CD4-positive, CD25-positive, alpha-beta regulatory T cell (primary cell): ENCODE measurements around the gene ASPHD2. TPM values are rescaled to one million over a fixed set of nuclear protein-coding genes. Genes with fewer than 3 reads are reported as not detected.

ENCODE experiments used
- ATAC-seq, 2 donors: fragments of 150-1000 bp; cut with Tn5 transposase; one replicate each; pipeline ENCODE4 v1.10.0; 2021; ENCODE audit warnings: low read depth in 2 of 2, moderate number of reproducible peaks in 2 of 2, moderate library complexity in 1 of 2
- DNase-seq, 3 donors: peaks; one replicate each; pipeline versions ENCODE4 v3.0.0 to v3.0.0-alpha.2; 2012 to 2022; ENCODE audit warnings: mixed read lengths in 1 of 3
- H3K27ac ChIP-seq: one replicate; pipeline ENCODE4 v1.7.0; 2013; ENCODE audit warnings: mild to moderate bottlenecking, low read length; ENCODE audit not compliant: insufficient read depth, poor library complexity, severe bottlenecking
- H3K27me3 ChIP-seq: one replicate; pipeline ENCODE4 v1.7.0; 2013; ENCODE audit warnings: low read length; ENCODE audit not compliant: control insufficient read depth, insufficient read depth
- H3K36me3 ChIP-seq: one replicate; pipeline ENCODE4 v1.7.0; 2013; ENCODE audit warnings: mild to moderate bottlenecking, low read length, moderate library complexity; ENCODE audit not compliant: control insufficient read depth, insufficient read depth
- H3K4me1 ChIP-seq: 2 replicates; pipeline ENCODE4 v1.7.0; 2013; ENCODE audit warnings: mild to moderate bottlenecking, low read length; ENCODE audit not compliant: insufficient read depth, control insufficient read depth, poor library complexity, severe bottlenecking
- H3K4me3 ChIP-seq: one replicate; pipeline ENCODE4 v1.7.0; 2013; ENCODE audit warnings: low read depth, mild to moderate bottlenecking, low read length, moderate library complexity
- H3K9me3 ChIP-seq, 2 experiments: 1 replicate in 1 of 2; 2 replicates in 1 of 2; pipeline ENCODE4 v1.7.0; 2013; ENCODE audit warnings: low read length in 2 of 2, mild to moderate bottlenecking in 1 of 2, moderate library complexity in 1 of 2; ENCODE audit not compliant: control insufficient read depth in 2 of 2
- H3K27ac Mint-ChIP-seq, 3 donors: one replicate each; pipeline ENCODE4 v1.8.0; 2020 to 2022; ENCODE audit warnings: mild to moderate bottlenecking in 3 of 3, mixed read lengths in 3 of 3, moderate library complexity in 2 of 3
- H3K27me3 Mint-ChIP-seq: one replicate; pipeline ENCODE4 v1.8.0; 2022; ENCODE audit warnings: mild to moderate bottlenecking, mixed read lengths
- H3K36me3 Mint-ChIP-seq: one replicate; pipeline ENCODE4 v1.8.0; 2020; ENCODE audit warnings: mixed read lengths
- H3K4me1 Mint-ChIP-seq, 4 donors: one replicate each; pipeline ENCODE4 v1.8.0; 2020 to 2022; ENCODE audit warnings: mixed read lengths in 4 of 4, mild to moderate bottlenecking in 1 of 4
- H3K4me3 Mint-ChIP-seq, 4 donors: one replicate each; pipeline ENCODE4 v1.8.0; 2020 to 2022; ENCODE audit warnings: mild to moderate bottlenecking in 4 of 4, mixed read lengths in 4 of 4, moderate library complexity in 3 of 4
- H3K9me3 Mint-ChIP-seq, 7 donors: one replicate each; pipeline ENCODE4 v1.8.0; 2020 to 2022; ENCODE audit warnings: mixed read lengths in 7 of 7, mild to moderate bottlenecking in 3 of 7, moderate library complexity in 2 of 7
- polyA plus RNA-seq, 4 donors: library from polyadenylated mRNA; unstranded; fragments of 300-500 nt; fragmentation: Illumina TruSeq; gene quantifications; one replicate each; pipeline ENCODE4 v1.2.3, GENCODE V29; 2021
- total RNA-seq: library from RNA; stranded (reverse); gene quantifications from one replicate; pipeline ENCODE4 v1.2.3, GENCODE V29; 2022

Gene ASPHD2
- total and polyA plus RNA-seq, 5 donors from 2014 or later: 3.1 to 8.5 (median 4.3) TPM

DNA sequence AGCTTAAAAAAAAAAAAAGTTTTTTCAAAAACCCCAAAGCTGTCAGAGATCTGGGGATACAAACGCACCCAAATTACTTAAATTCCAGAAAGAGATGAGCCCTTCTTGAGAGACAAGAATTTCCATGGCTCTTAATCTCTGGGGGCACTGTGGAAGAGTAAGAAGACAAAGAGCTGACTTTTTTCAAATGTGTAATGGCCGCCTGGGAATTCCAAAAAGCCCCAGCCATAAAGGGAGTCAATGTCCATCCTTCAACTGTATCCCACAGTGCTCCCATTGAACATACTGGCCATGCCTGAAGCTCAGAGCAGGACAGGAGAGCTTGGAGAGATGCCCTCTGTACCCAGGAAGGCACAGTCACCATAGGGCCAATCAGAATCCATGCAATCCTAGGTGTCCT is 37.4 kb upstream of the ASPHD2 start:
- no peaks in the 10 kb centered on the region for H3K4me1 Mint-ChIP-seq
- H3K27ac ChIP-seq: no peak overlapping the region
- no peak overlapping the region for H3K4me3 Mint-ChIP-seq

GRCh38 chr22:26393929-26394328 is 35.1 kb upstream of the ASPHD2 start:
- Mint-ChIP-seq H3K36me3 (no peaks in the 10 kb centered on the region), H3K4me3 (no peak overlapping the region), H3K4me1 (no peaks in the 10 kb centered on the region), H3K27ac (peak overlapping the region in 1 of 3 donors; percentile 28), H3K9me3 (no peaks in the 10 kb centered on the region), H3K27me3 (peaks cover 24% of the 10 kb centered on the region)
- no peak for ATAC-seq
- no peaks in the 10 kb centered on the region for H3K36me3 ChIP-seq
- no peak overlapping the region for H3K4me3 ChIP-seq
- H3K9me3 ChIP-seq: no peaks in the 10 kb centered on the region
- no peaks in the 10 kb centered on the region for H3K4me1 ChIP-seq
- no peak overlapping the region for H3K27ac ChIP-seq
- DNase-seq: no peak
- peaks cover 3% of the 10 kb centered on the region for H3K27me3 ChIP-seq

More for the DNA sequence above, 37.4 kb upstream of the ASPHD2 start:
- no peaks in the 10 kb centered on the region for H3K36me3 ChIP-seq
- peaks cover 0 to 3% (median 0%) of the 10 kb centered on the region in 7 donors for H3K9me3 Mint-ChIP-seq
- peaks cover 10% of the 10 kb centered on the region for H3K27me3 ChIP-seq
- no peaks in the 10 kb centered on the region for H3K9me3 ChIP-seq
- no peak overlapping the region for H3K4me3 ChIP-seq
- DNase-seq (no peak), ATAC-seq (no peak)
- H3K36me3 Mint-ChIP-seq: no peaks in the 10 kb centered on the region
- no peak overlapping the region for H3K27ac Mint-ChIP-seq
- H3K4me1 ChIP-seq: no peaks in the 10 kb centered on the region
- peaks cover 31% of the 10 kb centered on the region for H3K27me3 Mint-ChIP-seq

DNA sequence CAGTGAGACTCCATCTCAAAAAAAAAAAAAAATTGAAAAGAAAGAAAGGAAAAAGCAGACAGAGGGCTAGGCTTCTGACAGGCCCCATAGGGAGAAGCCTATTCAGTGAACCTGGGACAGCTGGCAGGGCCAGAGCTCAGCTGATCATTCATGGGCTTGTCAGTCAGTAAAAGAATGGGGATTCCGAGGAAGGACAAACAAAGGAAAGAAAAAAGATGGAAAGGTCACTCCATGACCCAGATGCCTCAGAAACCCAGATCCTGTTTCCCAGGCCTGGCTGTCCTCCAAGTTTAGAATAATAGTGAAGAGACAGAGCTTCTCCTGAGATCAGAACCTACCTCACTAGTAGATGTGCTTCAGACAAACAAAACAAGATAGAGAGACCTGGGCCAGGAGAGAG is 34.3 kb upstream of the ASPHD2 start:
- peaks cover 25% of the 10 kb centered on the region for H3K27me3 Mint-ChIP-seq
- ATAC-seq: no peak

DNA sequence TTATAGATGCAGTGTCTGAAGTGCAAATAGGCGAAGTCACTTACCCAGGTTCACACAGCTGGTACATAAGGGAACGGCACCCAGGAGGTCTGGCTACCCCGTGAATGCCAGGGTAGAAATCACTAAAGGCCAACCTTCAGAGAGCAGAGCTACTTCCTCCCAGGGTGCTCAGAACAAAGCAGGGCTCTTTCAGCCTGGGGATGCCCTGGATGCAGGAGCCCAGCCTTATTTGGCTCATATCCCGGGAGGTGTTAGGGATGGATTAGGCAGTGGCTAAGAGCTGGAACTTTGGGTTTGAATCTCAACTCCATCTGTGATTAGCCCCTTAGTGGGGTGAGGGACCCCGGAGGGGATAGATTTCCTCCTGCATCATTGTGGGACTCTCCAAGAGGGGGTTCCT is 33.1 kb upstream of the ASPHD2 start:
- Mint-ChIP-seq H3K27me3 (peaks cover 20% of the 10 kb centered on the region), H3K4me1 (no peaks in the 10 kb centered on the region), H3K27ac (no peak overlapping the region), H3K4me3 (no peak overlapping the region), H3K36me3 (no peaks in the 10 kb centered on the region), H3K9me3 (no peaks in the 10 kb centered on the region)
- Histone ChIP-seq H3K27me3 (peaks cover 2% of the 10 kb centered on the region), H3K4me3 (no peak overlapping the region), H3K9me3 (no peaks in the 10 kb centered on the region), H3K36me3 (no peaks in the 10 kb centered on the region), H3K27ac (no peak overlapping the region), H3K4me1 (no peaks in the 10 kb centered on the region)
- ATAC-seq (no peak), DNase-seq (no peak)

More for the DNA sequence above, 34.3 kb upstream of the ASPHD2 start:
- Histone ChIP-seq H3K27ac (no peak overlapping the region), H3K4me1 (no peaks in the 10 kb centered on the region), H3K27me3 (peaks cover 3% of the 10 kb centered on the region), H3K9me3 (no peaks in the 10 kb centered on the region), H3K36me3 (no peaks in the 10 kb centered on the region), H3K4me3 (no peak overlapping the region)
- Mint-ChIP-seq H3K36me3 (no peaks in the 10 kb centered on the region), H3K27ac (no peak overlapping the region), H3K4me1 (no peaks in the 10 kb centered on the region), H3K4me3 (no peak overlapping the region), H3K9me3 (no peaks in the 10 kb centered on the region)
- DNase-seq: no peak

DNA sequence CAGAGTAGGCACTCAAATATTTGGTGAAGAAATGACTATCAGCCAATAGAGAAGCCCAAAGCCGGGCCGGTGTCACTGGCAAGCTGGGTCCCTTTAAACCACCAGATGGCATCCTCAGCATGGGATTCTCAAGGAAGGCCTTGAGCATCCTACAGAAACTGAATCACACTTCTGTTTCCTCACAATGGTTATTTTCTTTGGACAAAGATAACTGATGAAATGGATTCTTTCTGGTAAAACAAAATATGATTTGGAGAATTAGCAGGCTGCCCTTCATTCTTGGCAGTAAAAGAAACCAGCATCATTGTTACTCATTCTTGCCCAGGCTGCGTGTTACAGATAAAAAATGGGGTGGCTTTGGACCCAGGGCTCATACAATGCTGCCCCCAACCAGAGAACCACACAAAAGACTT is 30.3 kb upstream of the ASPHD2 start:
- no peak overlapping the region for H3K27ac Mint-ChIP-seq
- Histone ChIP-seq H3K9me3 (no peaks in the 10 kb centered on the region), H3K27me3 (no peaks in the 10 kb centered on the region), H3K36me3 (no peaks in the 10 kb centered on the region), H3K27ac (no peak overlapping the region), H3K4me3 (no peak overlapping the region), H3K4me1 (no peaks in the 10 kb centered on the region)
- peak; percentile 64 to 74 for ATAC-seq
- H3K27me3 Mint-ChIP-seq: peaks cover 29% of the 10 kb centered on the region
- DNase-seq: peak; percentile 30 to 75 (median 61)
- H3K4me3 Mint-ChIP-seq: no peak overlapping the region
- no peaks in the 10 kb centered on the region for H3K36me3 Mint-ChIP-seq
- H3K9me3 Mint-ChIP-seq: no peaks in the 10 kb centered on the region
- no peaks in the 10 kb centered on the region for H3K4me1 Mint-ChIP-seq

DNA sequence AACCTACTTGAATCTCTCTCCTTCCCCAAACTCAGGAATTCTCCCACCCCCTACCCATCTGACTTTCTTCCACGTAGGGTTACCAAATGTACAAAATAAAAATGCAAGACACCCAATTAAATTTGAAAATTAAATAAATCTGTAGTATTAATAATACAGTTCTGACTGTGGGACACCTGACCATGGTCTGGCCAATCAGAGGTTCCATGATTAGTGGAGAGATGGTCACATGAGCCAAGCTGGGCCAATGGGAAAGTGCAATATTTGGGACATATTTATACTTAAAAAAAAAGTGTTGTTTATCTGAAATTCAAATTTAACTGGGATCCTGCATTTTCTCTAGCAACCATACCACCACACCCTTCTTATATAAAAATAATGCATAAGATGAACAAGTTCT is 29.8 kb upstream of the ASPHD2 start:
- Histone ChIP-seq H3K27ac (no peak overlapping the region), H3K36me3 (no peaks in the 10 kb centered on the region), H3K27me3 (no peaks in the 10 kb centered on the region), H3K9me3 (no peaks in the 10 kb centered on the region), H3K4me3 (no peak overlapping the region), H3K4me1 (no peaks in the 10 kb centered on the region)
- Mint-ChIP-seq H3K4me3 (no peak overlapping the region), H3K27me3 (peaks cover 27% of the 10 kb centered on the region), H3K36me3 (no peaks in the 10 kb centered on the region), H3K27ac (no peak overlapping the region), H3K4me1 (no peaks in the 10 kb centered on the region), H3K9me3 (no peaks in the 10 kb centered on the region)
- no peak for DNase-seq
- ATAC-seq: no peak

DNA sequence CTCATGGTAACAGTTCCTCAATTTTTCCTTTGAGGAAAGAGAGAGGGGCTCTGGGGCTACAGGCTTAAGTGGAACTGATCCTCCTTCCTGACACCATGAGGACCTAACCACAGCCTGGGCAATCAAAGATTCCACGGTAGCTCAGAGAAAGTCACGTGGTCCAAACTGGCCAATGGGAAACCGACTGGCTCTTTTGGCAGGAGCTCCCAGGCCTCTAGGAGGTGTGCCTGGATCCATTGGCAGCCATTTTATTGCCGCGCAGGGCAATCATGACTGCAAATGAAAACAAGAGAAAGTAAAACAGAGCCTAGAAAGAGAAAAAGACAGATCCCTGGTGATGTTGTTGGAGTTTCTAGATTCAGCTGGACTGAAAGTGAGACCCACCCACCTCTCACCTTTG is 27.3 kb upstream of the ASPHD2 start:
- Histone ChIP-seq H3K4me3 (no peak overlapping the region), H3K4me1 (no peaks in the 10 kb centered on the region), H3K27me3 (no peaks in the 10 kb centered on the region), H3K9me3 (no peaks in the 10 kb centered on the region), H3K36me3 (no peaks in the 10 kb centered on the region), H3K27ac (no peak overlapping the region)
- no peaks in the 10 kb centered on the region for H3K4me1 Mint-ChIP-seq
- ATAC-seq (no peak), DNase-seq (no peak)
- no peak overlapping the region for H3K27ac Mint-ChIP-seq
- H3K4me3 Mint-ChIP-seq: no peak overlapping the region
- peaks cover 31% of the 10 kb centered on the region for H3K27me3 Mint-ChIP-seq
- H3K36me3 Mint-ChIP-seq: no peaks in the 10 kb centered on the region
- H3K9me3 Mint-ChIP-seq: no peaks in the 10 kb centered on the region

DNA sequence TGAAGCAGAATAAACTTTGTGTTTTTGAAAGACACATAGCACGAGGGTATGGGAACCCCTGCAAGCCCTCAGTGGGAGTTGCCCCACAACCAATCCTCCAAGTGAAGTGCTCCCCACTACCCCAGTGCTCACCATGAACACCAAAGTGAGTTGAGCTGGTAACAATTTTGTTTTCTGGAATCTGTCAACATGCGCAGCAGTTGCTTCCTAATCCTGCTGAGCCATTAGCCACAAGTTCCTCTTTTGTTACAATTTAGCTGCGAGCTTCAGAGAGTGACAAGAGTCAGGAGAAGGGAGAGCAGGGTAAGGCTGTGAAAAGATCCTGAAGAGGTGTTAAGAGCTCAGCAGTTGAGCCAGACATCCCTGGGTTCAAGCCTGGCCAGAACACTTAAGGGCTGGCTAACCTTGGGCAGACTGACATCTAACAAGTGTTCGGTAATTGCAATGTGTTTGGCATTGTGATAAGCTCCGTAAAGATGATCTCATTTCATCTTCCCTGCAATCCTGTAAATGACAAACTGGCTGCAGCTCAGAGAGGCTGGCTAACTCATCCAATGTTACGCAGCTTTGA is 24.1 kb upstream of the ASPHD2 start:
- Mint-ChIP-seq H3K4me1 (no peaks in the 10 kb centered on the region), H3K27me3 (peaks cover 24% of the 10 kb centered on the region), H3K4me3 (no peak overlapping the region), H3K27ac (peak overlapping the region in 1 of 3 donors; percentile 38), H3K9me3 (no peaks in the 10 kb centered on the region), H3K36me3 (no peaks in the 10 kb centered on the region)
- no peaks in the 10 kb centered on the region for H3K27me3 ChIP-seq
- H3K27ac ChIP-seq: no peak overlapping the region
- DNase-seq (no peak), ATAC-seq (no peak)
- H3K36me3 ChIP-seq: no peaks in the 10 kb centered on the region
- H3K4me1 ChIP-seq: no peaks in the 10 kb centered on the region
- H3K9me3 ChIP-seq: no peaks in the 10 kb centered on the region
- no peak overlapping the region for H3K4me3 ChIP-seq
